OCI-LY7 (cell line): Measurements from ENCODE around the gene C17orf67.

Source experiments
- EZH2phosphoT487 ChIP-seq: fragments of 200-600 bp; sonication (generic); IDR thresholded peaks from 2 replicates; pipeline ENCODE4 v1.6.1; 2018; ENCODE audit warnings: low read depth, borderline replicate concordance, mild to moderate bottlenecking, mixed run types, antibody characterized with exemption, low read length, moderate library complexity, mixed read lengths
- TF ChIP-seq, protein P1 (sequence below): fragments of 200-600 bp; sonication (generic); conservative IDR thresholded peaks from 2 replicates; pipeline ENCODE4 v1.5.1; 2014; ENCODE audit warnings: mild to moderate bottlenecking, antibody characterized with exemption, low read length, moderate library complexity, mixed read lengths

- TF ChIP-seq, protein P1, sequence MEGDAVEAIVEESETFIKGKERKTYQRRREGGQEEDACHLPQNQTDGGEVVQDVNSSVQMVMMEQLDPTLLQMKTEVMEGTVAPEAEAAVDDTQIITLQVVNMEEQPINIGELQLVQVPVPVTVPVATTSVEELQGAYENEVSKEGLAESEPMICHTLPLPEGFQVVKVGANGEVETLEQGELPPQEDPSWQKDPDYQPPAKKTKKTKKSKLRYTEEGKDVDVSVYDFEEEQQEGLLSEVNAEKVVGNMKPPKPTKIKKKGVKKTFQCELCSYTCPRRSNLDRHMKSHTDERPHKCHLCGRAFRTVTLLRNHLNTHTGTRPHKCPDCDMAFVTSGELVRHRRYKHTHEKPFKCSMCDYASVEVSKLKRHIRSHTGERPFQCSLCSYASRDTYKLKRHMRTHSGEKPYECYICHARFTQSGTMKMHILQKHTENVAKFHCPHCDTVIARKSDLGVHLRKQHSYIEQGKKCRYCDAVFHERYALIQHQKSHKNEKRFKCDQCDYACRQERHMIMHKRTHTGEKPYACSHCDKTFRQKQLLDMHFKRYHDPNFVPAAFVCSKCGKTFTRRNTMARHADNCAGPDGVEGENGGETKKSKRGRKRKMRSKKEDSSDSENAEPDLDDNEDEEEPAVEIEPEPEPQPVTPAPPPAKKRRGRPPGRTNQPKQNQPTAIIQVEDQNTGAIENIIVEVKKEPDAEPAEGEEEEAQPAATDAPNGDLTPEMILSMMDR: no peak
- no peak for TF ChIP-seq EZH2phosphoT487
These were observed 70.7 kb downstream of the C17orf67 start for GRCh38 chr17:56762988-56763387.
